Subcutaneous adipose tissue (tissue), 4 donors: ENCODE measurements around the gene GDAP1L1. TPM values are rescaled to one million over a fixed set of nuclear protein-coding genes. Genes with fewer than 3 reads are reported as not detected.

Experiments
- total RNA-seq, 4 donors: library from RNA; depleted of rRNA; stranded (reverse); fragments of >200 nt; gene quantifications; one replicate each; pipeline ENCODE4 v1.1.0, GENCODE V29; 2016
- TF ChIP-seq, protein P1 (sequence below): fragments of 450-650 bp; IDR thresholded peaks from one replicate; pipeline ENCODE4 v1.5.1; 2016; ENCODE audit warnings: low read depth, mild to moderate bottlenecking, control low read depth, antibody characterized with exemption, moderate library complexity

Gene GDAP1L1
- total RNA-seq, 4 donors from 2014 or later, result not detected

DNA sequence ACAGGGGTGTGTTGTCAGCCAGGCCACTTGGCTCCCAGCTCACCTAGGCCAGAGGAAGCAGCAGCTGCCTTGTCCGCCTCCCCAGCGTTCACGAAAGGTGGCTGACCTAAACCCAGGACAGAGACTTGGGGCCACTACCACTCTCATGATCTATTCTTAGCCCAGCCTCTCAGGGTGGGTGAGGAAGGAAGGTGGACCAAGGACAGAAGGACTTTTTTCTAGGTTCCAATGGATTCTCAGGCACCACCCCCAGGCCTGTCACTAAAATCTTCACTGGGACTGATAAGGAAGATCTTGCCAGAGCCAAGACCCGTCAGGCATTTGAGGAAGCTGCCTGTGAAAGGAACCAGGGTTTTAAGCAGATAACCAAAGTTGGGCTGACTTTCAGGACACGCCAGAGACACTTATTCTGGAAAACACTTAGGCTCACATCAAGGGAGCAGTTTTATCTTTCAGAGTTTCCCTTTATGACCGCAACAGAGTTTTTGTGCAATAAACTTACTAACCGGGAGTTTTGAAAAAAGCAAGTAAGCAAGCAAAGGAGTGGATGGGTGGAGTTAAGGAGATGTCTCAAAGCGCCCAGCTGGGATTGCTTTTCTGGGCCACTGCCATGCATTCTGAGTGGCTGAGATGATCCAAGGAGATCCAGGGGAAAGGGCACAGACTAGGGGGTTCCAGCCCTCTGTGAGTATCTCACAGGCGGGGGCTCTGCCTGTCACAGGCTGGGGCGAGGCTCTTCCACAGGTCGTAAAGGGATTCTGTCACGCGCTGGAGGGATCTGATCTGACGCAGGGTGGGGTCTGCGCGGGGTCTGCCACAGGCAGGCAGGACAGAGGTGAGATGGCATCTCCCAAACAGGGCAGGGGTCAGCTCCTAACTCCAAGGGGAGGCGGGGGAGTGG is 62.9 kb downstream of the GDAP1L1 start:
- TF ChIP-seq, protein P1, sequence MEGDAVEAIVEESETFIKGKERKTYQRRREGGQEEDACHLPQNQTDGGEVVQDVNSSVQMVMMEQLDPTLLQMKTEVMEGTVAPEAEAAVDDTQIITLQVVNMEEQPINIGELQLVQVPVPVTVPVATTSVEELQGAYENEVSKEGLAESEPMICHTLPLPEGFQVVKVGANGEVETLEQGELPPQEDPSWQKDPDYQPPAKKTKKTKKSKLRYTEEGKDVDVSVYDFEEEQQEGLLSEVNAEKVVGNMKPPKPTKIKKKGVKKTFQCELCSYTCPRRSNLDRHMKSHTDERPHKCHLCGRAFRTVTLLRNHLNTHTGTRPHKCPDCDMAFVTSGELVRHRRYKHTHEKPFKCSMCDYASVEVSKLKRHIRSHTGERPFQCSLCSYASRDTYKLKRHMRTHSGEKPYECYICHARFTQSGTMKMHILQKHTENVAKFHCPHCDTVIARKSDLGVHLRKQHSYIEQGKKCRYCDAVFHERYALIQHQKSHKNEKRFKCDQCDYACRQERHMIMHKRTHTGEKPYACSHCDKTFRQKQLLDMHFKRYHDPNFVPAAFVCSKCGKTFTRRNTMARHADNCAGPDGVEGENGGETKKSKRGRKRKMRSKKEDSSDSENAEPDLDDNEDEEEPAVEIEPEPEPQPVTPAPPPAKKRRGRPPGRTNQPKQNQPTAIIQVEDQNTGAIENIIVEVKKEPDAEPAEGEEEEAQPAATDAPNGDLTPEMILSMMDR, result no peak

- TF ChIP-seq, protein P1, result no peak
Observed at GRCh38 chr20:44310664-44311639, 63.8 kb downstream of the GDAP1L1 start, which contains the start of gene FITM2. TSS of gene FITM2 (minus strand) at chr20:44311202. CDS start at chr20:44311148, 54 bp downstream.

- TF ChIP-seq, protein P1, result no peak
Observed at GRCh38 chr20:44314870-44315269, 67.8 kb downstream of the GDAP1L1 start.

- TF ChIP-seq, protein P1, result no peak
Observed at GRCh38 chr20:44319839-44320422, 72.8 kb downstream of the GDAP1L1 start.

DNA sequence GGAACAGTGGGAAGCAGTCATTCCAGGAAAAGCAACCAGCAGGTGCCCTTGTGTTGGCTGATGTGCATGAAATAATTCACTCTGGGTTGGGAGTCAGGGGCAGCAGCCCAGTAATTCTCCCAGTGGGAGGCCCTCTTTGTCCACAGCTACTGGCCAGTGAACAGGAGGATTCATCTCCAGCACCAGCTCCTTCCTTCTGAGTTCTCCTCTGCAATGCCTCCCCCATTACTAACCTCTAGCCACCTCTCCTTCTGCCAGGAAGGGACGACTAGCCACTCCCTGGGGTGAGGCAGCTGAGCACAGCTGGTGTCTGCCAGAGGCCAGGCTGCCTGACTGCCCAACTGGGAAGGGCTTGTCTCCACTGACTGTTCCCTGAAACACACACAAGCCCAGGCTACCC is 77.2 kb downstream of the GDAP1L1 start:
- TF ChIP-seq, protein P1, result no peak

GRCh38 chr20:44326391-44327159 is 79.5 kb downstream of the GDAP1L1 start:
- TF ChIP-seq, protein P1, result no peak
